Gastrocnemius medialis (tissue), 4 donors: Measurements from ENCODE around the gene MAPKAP1. TPM values are rescaled to one million over a fixed set of nuclear protein-coding genes. Genes with fewer than 3 reads are reported as not detected.

Experiments
- ATAC-seq, 2 donors: fragments of 150-250 bp; one replicate each; pipeline ENCODE4 v1.9.1; 2016
- DNase-seq, 2 donors: peaks; one replicate each; pipeline ENCODE4 v3.0.0-alpha.2; 2019
- H3K27ac ChIP-seq, 4 donors: fragments of 200-600 bp; sonication (generic); 1 replicate in 1 of 4; 2 replicates in 3 of 4; pipeline ENCODE4 v1.5.1; 2016 to 2018; ENCODE audit warnings: mild to moderate bottlenecking in 2 of 4, moderate library complexity in 1 of 4
- H3K27me3 ChIP-seq, 3 donors: fragments of 200-600 bp; sonication (generic) in 2 of 3; 1 replicate in 1 of 3; 2 replicates in 2 of 3; pipeline versions ENCODE4 v1.5.1 to v1.6.0; 2016 to 2019; ENCODE audit warnings: mild to moderate bottlenecking in 1 of 3, moderate library complexity in 1 of 3
- H3K36me3 ChIP-seq, 2 donors: fragments of 200-600 bp; sonication (generic) in 1 of 2; one replicate each; pipeline ENCODE4 v1.5.1; 2017 to 2018
- H3K4me1 ChIP-seq, 2 donors: fragments of 200-600 bp; sonication (generic) in 1 of 2; one replicate each; pipeline ENCODE4 v1.5.1; 2016 to 2017; ENCODE audit warnings: mild to moderate bottlenecking in 2 of 2
- H3K4me3 ChIP-seq, 4 donors: fragments of 200-600 bp; sonication (generic) in 3 of 4; 1 replicate in 1 of 4; 2 replicates in 3 of 4; pipeline ENCODE4 v1.5.1; 2016 to 2019; ENCODE audit warnings: mild to moderate bottlenecking in 2 of 4
- H3K9me3 ChIP-seq, 3 donors: fragments of 200-600 bp; sonication (generic) in 2 of 3; 1 replicate in 1 of 3; 2 replicates in 2 of 3; pipeline ENCODE4 v1.5.1; 2016 to 2019
- POLR2A ChIP-seq, 2 donors: fragments of 450-650 bp; IDR thresholded peaks; one replicate each; pipeline ENCODE4 v1.6.1; 2017; ENCODE audit warnings: antibody characterized with exemption in 2 of 2, mild to moderate bottlenecking in 2 of 2, moderate library complexity in 2 of 2
- in situ Hi-C, 4 donors: fragments of 200-750 bp; cut with MboI; loops; one replicate each; pipeline versions ENCODE4 v1.15.0 to v1.8.0; 2017; ENCODE audit warnings: low sequenced_read_pairs in 4 of 4
- intact Hi-C: fragments of 100-400 bp; cut with DNase I; formaldehyde crosslinking; loops from one replicate; pipeline ENCODE4 v1.15.1; 2023; ENCODE audit warnings: low total_unique reads
- total RNA-seq, 4 donors: library from RNA; depleted of rRNA; stranded (reverse); fragments of >200 nt; gene quantifications; one replicate each; pipeline versions ENCODE4 v1.1.0 to v1.2.3, GENCODE V29; 2016
- TF ChIP-seq, protein P1 (sequence below), 5 experiments: fragments of 450-650 bp in 3 of 5; fragments of 200-600 bp in 2 of 5; sonication (generic) in 2 of 5; IDR thresholded peaks in 4 of 5; conservative IDR thresholded peaks in 1 of 5; 1 replicate in 4 of 5; 2 replicates in 1 of 5; pipeline ENCODE4 v1.5.1; 2016 to 2019; ENCODE audit warnings: antibody characterized with exemption in 5 of 5, mild to moderate bottlenecking in 3 of 5, moderate library complexity in 3 of 5

The MAPKAP1 gene
- total RNA-seq, 4 donors from 2014 or later = 58.2 to 123 (median 104) TPM

DNA sequence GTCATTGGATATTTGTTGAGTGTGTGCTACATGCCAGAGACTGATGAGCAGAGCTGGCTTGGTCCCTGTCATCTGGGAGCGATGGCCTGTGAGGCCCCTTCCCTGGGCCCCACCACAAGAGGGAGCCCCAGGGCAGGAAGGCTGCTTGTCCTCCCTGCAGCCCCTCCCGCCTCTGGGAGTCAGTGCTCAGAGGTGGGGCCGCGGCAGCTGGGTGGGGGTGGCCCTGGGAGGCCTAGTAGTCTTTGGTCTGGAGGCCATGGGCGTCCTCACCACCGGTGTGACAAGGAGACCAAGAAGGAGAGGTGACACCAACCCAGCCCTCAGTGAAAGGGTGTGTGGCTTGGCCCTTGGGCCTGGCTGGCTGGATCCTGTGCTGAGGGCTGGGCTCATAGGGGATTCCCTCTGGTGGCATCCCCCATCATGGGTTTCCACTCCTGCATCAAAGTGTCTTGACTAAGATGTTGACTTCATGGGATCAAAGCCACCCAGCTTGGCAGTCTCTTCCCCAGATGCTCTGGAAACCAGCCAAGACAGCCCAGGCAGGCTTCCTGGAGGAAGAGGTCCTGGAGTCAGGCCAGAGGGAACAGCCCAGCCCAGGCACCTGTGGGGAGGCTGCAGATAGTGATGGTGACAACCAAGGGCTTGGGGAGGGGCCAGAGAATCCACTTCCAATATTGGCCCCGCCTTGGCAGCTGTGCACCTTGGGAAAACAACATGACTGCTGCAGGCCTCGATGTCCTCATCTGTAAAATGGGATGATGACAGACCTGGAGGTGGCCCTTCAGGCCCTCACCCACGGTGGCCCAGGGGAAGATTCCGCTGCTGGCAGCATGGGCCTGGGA is 278.7 kb downstream of the MAPKAP1 start:
- in situ Hi-C loops (no loop called here), intact Hi-C loops (no loop called here)
- ATAC-seq (no peak), DNase-seq (no peak)
- Histone ChIP-seq H3K4me1 (no peaks in the 10 kb centered on the region), H3K36me3 (no peaks in the 10 kb centered on the region), H3K27ac (no peak overlapping the region), H3K27me3 (no peaks in the 10 kb centered on the region), H3K9me3 (no peaks in the 10 kb centered on the region), H3K4me3 (no peak overlapping the region)
- no peak for TF ChIP-seq POLR2A (IDR thresholded peaks at IDR 0.05)
- TF ChIP-seq, protein P1, sequence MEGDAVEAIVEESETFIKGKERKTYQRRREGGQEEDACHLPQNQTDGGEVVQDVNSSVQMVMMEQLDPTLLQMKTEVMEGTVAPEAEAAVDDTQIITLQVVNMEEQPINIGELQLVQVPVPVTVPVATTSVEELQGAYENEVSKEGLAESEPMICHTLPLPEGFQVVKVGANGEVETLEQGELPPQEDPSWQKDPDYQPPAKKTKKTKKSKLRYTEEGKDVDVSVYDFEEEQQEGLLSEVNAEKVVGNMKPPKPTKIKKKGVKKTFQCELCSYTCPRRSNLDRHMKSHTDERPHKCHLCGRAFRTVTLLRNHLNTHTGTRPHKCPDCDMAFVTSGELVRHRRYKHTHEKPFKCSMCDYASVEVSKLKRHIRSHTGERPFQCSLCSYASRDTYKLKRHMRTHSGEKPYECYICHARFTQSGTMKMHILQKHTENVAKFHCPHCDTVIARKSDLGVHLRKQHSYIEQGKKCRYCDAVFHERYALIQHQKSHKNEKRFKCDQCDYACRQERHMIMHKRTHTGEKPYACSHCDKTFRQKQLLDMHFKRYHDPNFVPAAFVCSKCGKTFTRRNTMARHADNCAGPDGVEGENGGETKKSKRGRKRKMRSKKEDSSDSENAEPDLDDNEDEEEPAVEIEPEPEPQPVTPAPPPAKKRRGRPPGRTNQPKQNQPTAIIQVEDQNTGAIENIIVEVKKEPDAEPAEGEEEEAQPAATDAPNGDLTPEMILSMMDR (IDR thresholded peaks at IDR 0.05 in 4 of 5, conservative IDR thresholded peaks at IDR 0.05 in 1 of 5) = peak in 4 of 5 experiments; percentile 33 to 45 (median 34)

DNA sequence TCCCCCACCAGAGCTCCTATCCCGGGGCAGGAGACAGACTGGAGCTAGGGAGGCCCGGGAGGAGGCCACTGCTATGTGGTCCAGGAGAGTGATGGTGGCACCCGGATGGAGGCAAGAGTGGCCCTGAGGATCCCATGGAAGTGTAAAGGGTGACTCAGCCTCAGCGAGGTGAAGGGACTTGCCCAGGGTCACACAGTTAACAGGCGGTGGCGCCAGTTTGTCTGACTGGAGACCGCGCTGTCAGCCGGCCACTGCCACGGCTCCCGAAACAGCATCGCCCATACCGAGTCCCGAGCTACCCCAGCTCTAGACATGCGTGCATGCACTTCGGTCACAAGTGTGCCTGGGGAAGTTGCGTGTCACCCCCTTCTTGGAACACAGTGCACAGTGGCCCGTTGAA is 279.5 kb downstream of the MAPKAP1 start:
- H3K27ac ChIP-seq = no peak overlapping the region
- in situ Hi-C loops = no loop called here
- no peaks in the 10 kb centered on the region for H3K36me3 ChIP-seq
- H3K27me3 ChIP-seq = no peaks in the 10 kb centered on the region
- intact Hi-C loops = no loop called here
- ATAC-seq (no peak), DNase-seq (no peak)
- H3K4me3 ChIP-seq = no peak overlapping the region
- no peaks in the 10 kb centered on the region for H3K9me3 ChIP-seq
- no peaks in the 10 kb centered on the region for H3K4me1 ChIP-seq
- TF ChIP-seq, protein P1 (IDR thresholded peaks at IDR 0.05 in 4 of 5, conservative IDR thresholded peaks at IDR 0.05 in 1 of 5) = no peak
- TF ChIP-seq POLR2A (IDR thresholded peaks at IDR 0.05) = no peak

- no peaks in the 10 kb centered on the region for H3K27me3 ChIP-seq
- H3K4me3 ChIP-seq = no peak overlapping the region
- H3K4me1 ChIP-seq = no peaks in the 10 kb centered on the region
- intact Hi-C loops (no loop called here), in situ Hi-C loops (no loop called here)
- no peaks in the 10 kb centered on the region for H3K36me3 ChIP-seq
- no peak for TF ChIP-seq POLR2A (IDR thresholded peaks at IDR 0.05)
- TF ChIP-seq, protein P1 (IDR thresholded peaks at IDR 0.05 in 4 of 5, conservative IDR thresholded peaks at IDR 0.05 in 1 of 5) = no peak
- H3K27ac ChIP-seq = no peak overlapping the region
- no peak for ATAC-seq
- H3K9me3 ChIP-seq = no peaks in the 10 kb centered on the region
- no peak for DNase-seq
Observed at GRCh38 chr9:125426926-125427325, 280.1 kb downstream of the MAPKAP1 start.

DNA sequence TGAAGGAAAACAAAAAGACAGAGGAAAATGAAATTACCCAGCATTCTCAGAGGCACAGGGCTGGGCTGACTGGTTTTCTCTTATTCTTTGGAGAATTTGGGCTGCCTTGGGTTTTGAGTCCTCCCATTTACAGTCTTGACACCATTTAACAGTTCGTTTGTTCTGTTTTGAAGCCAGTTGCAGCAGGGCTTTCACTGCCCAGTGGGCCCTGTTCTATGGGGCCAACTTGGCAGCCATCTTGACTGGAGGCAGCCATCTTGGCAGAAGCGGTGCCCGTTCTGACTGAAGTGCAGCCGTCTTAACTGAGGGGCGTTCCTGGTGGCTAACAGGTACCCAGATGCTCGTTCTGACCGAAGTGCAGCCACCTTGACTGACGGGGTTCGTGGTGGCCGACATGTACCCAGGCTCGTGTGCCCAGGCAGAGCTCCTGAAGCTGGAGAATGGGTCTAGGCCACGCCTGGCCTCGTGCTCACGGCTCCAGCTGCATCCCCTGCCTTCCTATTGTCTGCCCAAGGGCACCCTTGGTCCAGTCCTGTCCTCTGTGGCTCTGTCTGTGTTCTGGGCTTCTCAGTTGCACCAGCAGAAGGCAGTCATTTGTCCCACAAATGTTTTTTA is 281.0 kb downstream of the MAPKAP1 start:
- Histone ChIP-seq H3K27ac (no peak overlapping the region), H3K4me3 (no peak overlapping the region), H3K4me1 (no peaks in the 10 kb centered on the region), H3K27me3 (no peaks in the 10 kb centered on the region), H3K36me3 (no peaks in the 10 kb centered on the region), H3K9me3 (no peaks in the 10 kb centered on the region)
- no peak for DNase-seq
- no peak for TF ChIP-seq POLR2A (IDR thresholded peaks at IDR 0.05)
- TF ChIP-seq, protein P1 (IDR thresholded peaks at IDR 0.05 in 4 of 5, conservative IDR thresholded peaks at IDR 0.05 in 1 of 5) = no peak
- intact Hi-C loops (no loop called here), in situ Hi-C loops (no loop called here)
- ATAC-seq = no peak
